Astrocyte (in vitro differentiated cells and primary cell): ENCODE results near the gene ARGFX. TPM values are rescaled to one million over a fixed set of nuclear protein-coding genes. Genes with fewer than 3 reads are reported as not detected.
"Not testable (repeated sequence)": the region's sequence is repeated elsewhere in the genome, so short reads cannot be mapped to it uniquely, and the experiment has no call there.

Experiments
- DNase-seq: peaks from one replicate; pipeline ENCODE4 v3.0.0-alpha.2; 2010; ENCODE audit warnings: low read depth
- FAIRE-seq: peaks from 2 replicates; lab custom pipeline; 2011; peaks lifted over from hg19 to GRCh38; lab: Jason Lieb, UNC
- H2AFZ ChIP-seq: 2 replicates; pipeline ENCODE4 v1.6.0; 2012; ENCODE audit warnings: low read depth, low read length, inconsistent platforms
- H3K27ac ChIP-seq: 2 replicates; pipeline ENCODE4 v1.5.1; 2011; ENCODE audit warnings: low read depth, low read length, inconsistent platforms
- H3K27me3 ChIP-seq: 2 replicates; pipeline ENCODE4 v1.6.0; 2011; ENCODE audit warnings: low read length, inconsistent platforms; ENCODE audit not compliant: insufficient read depth
- H3K36me3 ChIP-seq: 2 replicates; pipeline ENCODE4 v1.5.1; 2011; ENCODE audit warnings: low read length, inconsistent platforms; ENCODE audit not compliant: insufficient read depth
- H3K4me1 ChIP-seq: 2 replicates; pipeline ENCODE4 v1.5.1; 2011; ENCODE audit warnings: low read length, inconsistent platforms; ENCODE audit not compliant: insufficient read depth
- H3K4me2 ChIP-seq: 2 replicates; pipeline ENCODE4 v1.6.0; 2012; ENCODE audit warnings: low read length, inconsistent platforms
- H3K4me3 ChIP-seq: 2 replicates; pipeline ENCODE4 v1.5.1; 2011; ENCODE audit warnings: low read depth, mild to moderate bottlenecking, low read length, inconsistent platforms; ENCODE audit not compliant: insufficient read depth
- H3K79me2 ChIP-seq: 2 replicates; pipeline ENCODE4 v1.6.0; 2012; ENCODE audit warnings: mild to moderate bottlenecking, low read length, inconsistent platforms; ENCODE audit not compliant: insufficient read depth
- H3K9ac ChIP-seq: 2 replicates; pipeline ENCODE4 v1.6.0; 2012; ENCODE audit warnings: mild to moderate bottlenecking, low read length, inconsistent platforms
- H3K9me3 ChIP-seq: 2 replicates; pipeline ENCODE4 v1.5.1; 2012; ENCODE audit warnings: low read depth, mild to moderate bottlenecking, low read length, inconsistent platforms; ENCODE audit not compliant: insufficient read depth
- H4K20me1 ChIP-seq: 2 replicates; pipeline ENCODE4 v1.6.0; 2012; ENCODE audit warnings: low read length, inconsistent platforms; ENCODE audit not compliant: insufficient read depth
- H3K27ac Mint-ChIP-seq: one replicate; pipeline ENCODE4 v1.8.0; 2021; ENCODE audit warnings: mild to moderate bottlenecking, mixed read lengths; ENCODE audit not compliant: unreplicated experiment
- H3K27me3 Mint-ChIP-seq: one replicate; pipeline ENCODE4 v1.8.0; 2021; ENCODE audit warnings: low read depth, mixed read lengths; ENCODE audit not compliant: unreplicated experiment
- H3K36me3 Mint-ChIP-seq: one replicate; pipeline ENCODE4 v1.8.0; 2021; ENCODE audit warnings: low read depth, mixed read lengths; ENCODE audit not compliant: unreplicated experiment
- H3K4me1 Mint-ChIP-seq: one replicate; pipeline ENCODE4 v1.8.0; 2021; ENCODE audit warnings: low read depth, mixed read lengths; ENCODE audit not compliant: unreplicated experiment
- H3K4me3 Mint-ChIP-seq: one replicate; pipeline ENCODE4 v1.8.0; 2021; ENCODE audit warnings: mild to moderate bottlenecking, moderate library complexity, mixed read lengths; ENCODE audit not compliant: unreplicated experiment
- H3K9me3 Mint-ChIP-seq: one replicate; pipeline ENCODE4 v1.8.0; 2021; ENCODE audit warnings: mild to moderate bottlenecking, mixed read lengths; ENCODE audit not compliant: unreplicated experiment
- EZH2 ChIP-seq: IDR thresholded peaks from 2 replicates; pipeline ENCODE4 v1.6.1; 2012; ENCODE audit warnings: mild to moderate bottlenecking, low read length, inconsistent platforms; ENCODE audit not compliant: insufficient read depth
- total RNA-seq: library from RNA; stranded (reverse); gene quantifications from 2 replicates; pipeline ENCODE4 v1.2.1, GENCODE V29; 2021
- TF ChIP-seq, protein P1 (sequence below): IDR thresholded peaks from 2 replicates; pipeline ENCODE4 v1.5.1; 2011; ENCODE audit warnings: low read depth, mild to moderate bottlenecking, inconsistent platforms, low read length, moderate library complexity; ENCODE audit not compliant: insufficient read depth

The ARGFX gene
- total RNA-seq, 1 donor from 2014 or later: not detected

DNA sequence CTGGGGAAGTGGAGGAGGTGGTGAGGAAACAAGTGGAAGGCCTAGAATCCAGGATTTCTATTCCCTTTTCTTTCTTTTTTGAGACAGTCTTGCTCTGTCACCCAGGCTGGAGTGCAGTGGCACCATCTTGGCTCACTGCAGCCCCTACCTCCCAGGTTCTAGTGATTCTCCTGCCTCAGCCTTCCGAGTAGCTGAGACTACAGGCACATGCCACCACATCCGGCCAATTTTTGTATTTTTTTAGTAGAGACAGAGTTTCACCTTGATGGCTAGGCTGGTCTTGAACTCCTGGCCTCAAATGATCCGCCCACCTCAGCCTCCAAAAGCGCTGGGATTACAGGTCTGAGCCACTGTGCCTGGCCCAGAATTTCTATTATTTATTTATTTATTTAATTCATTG lies 26.1 kb downstream of the ARGFX start:
- H3K4me1 ChIP-seq, H2AFZ ChIP-seq, H4K20me1 ChIP-seq, H3K9ac ChIP-seq, H3K79me2 ChIP-seq, H3K4me2 ChIP-seq, H3K4me3 ChIP-seq, H3K4me3 Mint-ChIP-seq, DNase-seq, H3K36me3 Mint-ChIP-seq, H3K4me1 Mint-ChIP-seq, H3K27ac ChIP-seq, H3K9me3 Mint-ChIP-seq, H3K27me3 ChIP-seq, H3K36me3 ChIP-seq, H3K27ac Mint-ChIP-seq, FAIRE-seq, H3K9me3 ChIP-seq: not testable (repeated sequence)
- peaks cover 17% of the 10 kb centered on the region for H3K27me3 Mint-ChIP-seq

DNA sequence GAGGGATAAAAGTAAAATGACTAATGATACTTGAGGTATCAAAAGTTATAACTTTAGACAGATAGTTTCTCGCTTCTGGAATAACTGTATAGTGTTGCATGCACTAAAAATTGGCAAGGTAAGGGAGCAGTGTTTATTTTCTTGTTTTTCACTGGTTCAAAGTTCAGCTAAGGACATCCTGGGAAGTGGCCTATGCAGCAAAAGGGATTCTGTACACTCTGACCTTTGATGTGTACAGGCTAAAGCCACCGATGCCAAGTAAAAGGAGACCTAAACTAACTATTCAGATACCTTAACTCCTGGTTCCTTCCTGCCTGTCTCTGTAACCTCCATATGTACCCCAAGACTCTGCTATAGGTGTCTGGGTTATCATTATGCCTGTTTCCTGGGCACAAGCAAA lies 27.1 kb downstream of the ARGFX start:
- no peak overlapping the region for H3K27ac Mint-ChIP-seq
- no peaks in the 10 kb centered on the region for H3K36me3 Mint-ChIP-seq
- H3K27me3 Mint-ChIP-seq: peaks cover 17% of the 10 kb centered on the region
- peaks cover 3% of the 10 kb centered on the region for H3K27me3 ChIP-seq
- no peaks in the 10 kb centered on the region for H4K20me1 ChIP-seq
- H3K9me3 ChIP-seq: no peaks in the 10 kb centered on the region
- H3K4me3 Mint-ChIP-seq: no peak overlapping the region
- TF ChIP-seq, protein P1, sequence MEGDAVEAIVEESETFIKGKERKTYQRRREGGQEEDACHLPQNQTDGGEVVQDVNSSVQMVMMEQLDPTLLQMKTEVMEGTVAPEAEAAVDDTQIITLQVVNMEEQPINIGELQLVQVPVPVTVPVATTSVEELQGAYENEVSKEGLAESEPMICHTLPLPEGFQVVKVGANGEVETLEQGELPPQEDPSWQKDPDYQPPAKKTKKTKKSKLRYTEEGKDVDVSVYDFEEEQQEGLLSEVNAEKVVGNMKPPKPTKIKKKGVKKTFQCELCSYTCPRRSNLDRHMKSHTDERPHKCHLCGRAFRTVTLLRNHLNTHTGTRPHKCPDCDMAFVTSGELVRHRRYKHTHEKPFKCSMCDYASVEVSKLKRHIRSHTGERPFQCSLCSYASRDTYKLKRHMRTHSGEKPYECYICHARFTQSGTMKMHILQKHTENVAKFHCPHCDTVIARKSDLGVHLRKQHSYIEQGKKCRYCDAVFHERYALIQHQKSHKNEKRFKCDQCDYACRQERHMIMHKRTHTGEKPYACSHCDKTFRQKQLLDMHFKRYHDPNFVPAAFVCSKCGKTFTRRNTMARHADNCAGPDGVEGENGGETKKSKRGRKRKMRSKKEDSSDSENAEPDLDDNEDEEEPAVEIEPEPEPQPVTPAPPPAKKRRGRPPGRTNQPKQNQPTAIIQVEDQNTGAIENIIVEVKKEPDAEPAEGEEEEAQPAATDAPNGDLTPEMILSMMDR: no peak
- TF ChIP-seq EZH2: no peak
- no peaks in the 10 kb centered on the region for H3K4me1 ChIP-seq
- H3K36me3 ChIP-seq: no peaks in the 10 kb centered on the region
- no peak overlapping the region for H3K9ac ChIP-seq
- no peak overlapping the region for H3K4me3 ChIP-seq
- DNase-seq (no peak), FAIRE-seq (no peak)
- H3K4me2 ChIP-seq: no peak overlapping the region
- no peaks in the 10 kb centered on the region for H3K4me1 Mint-ChIP-seq
- H2AFZ ChIP-seq: no peak overlapping the region
- no peak overlapping the region for H3K27ac ChIP-seq
- no peaks in the 10 kb centered on the region for H3K9me3 Mint-ChIP-seq
- H3K79me2 ChIP-seq: no peaks in the 10 kb centered on the region

DNA sequence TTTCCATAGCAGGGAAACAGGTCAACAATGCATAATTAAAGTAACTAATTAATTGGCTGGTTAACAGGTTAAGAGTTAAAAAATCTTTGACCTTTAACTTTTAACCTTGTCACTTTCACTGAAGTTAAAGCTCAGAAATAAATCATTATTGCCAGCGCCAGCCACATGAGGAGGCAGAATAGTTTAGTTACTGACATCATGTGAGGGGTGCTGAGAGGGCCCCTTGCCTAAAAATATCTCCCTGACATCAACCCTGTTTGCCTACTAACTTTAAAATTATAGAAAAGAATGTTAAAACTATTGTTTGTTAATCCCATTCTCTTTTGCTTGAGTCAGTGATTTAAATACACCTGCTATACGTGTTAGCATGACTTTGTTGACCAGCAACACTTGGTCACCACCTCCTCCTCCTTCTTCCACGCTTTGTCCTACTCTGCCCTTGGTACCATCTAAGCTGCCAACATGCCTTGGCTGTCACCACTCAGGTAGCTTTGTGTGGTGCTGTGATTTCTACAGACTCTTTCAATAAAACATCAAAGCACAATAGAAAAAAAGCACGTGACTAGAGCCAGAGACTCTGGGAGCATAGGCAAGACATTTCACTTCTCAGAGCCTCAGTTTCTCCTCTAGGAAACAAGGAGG lies 28.1 kb downstream of the ARGFX start:
- Histone ChIP-seq H2AFZ (no peak overlapping the region), H3K36me3 (no peaks in the 10 kb centered on the region)
- H3K27me3 Mint-ChIP-seq: peaks cover 12% of the 10 kb centered on the region

More for the DNA sequence above, 28.1 kb downstream of the ARGFX start:
- H3K27ac ChIP-seq: no peak overlapping the region
- H3K27me3 ChIP-seq: peaks cover 3% of the 10 kb centered on the region
- Mint-ChIP-seq H3K4me1 (no peaks in the 10 kb centered on the region), H3K27ac (no peak overlapping the region), H3K9me3 (no peaks in the 10 kb centered on the region), H3K4me3 (no peak overlapping the region), H3K36me3 (no peaks in the 10 kb centered on the region)
- H3K9me3 ChIP-seq: no peaks in the 10 kb centered on the region
- TF ChIP-seq EZH2: no peak
- TF ChIP-seq, protein P1: no peak
- H3K4me2 ChIP-seq: no peak overlapping the region
- DNase-seq (no peak), FAIRE-seq (no peak)
- no peaks in the 10 kb centered on the region for H4K20me1 ChIP-seq
- no peak overlapping the region for H3K4me3 ChIP-seq
- H3K79me2 ChIP-seq: no peaks in the 10 kb centered on the region
- no peak overlapping the region for H3K9ac ChIP-seq
- H3K4me1 ChIP-seq: no peaks in the 10 kb centered on the region
